Tibial artery (tissue), 4 donors: Measurements from ENCODE around the gene PDE4B.
A peak's percentile ranks its signal among the peaks of the same experiment; 100 is the strongest.

Source experiments
- DNase-seq, 2 donors: peaks; one replicate each; pipeline ENCODE4 v3.0.0-alpha.2; 2019
- H3K27ac ChIP-seq, 2 donors: fragments of 200-600 bp; sonication (generic) in 1 of 2; 1 replicate in 1 of 2; 2 replicates in 1 of 2; pipeline ENCODE4 v1.5.1; 2018 to 2019; ENCODE audit warnings: mild to moderate bottlenecking in 1 of 2
- H3K27me3 ChIP-seq, 2 donors: fragments of 200-600 bp; sonication (generic) in 1 of 2; one replicate each; pipeline versions ENCODE4 v1.5.1 to v1.6.0; 2016 to 2019
- H3K36me3 ChIP-seq, 3 donors: fragments of 200-600 bp; sonication (generic) in 2 of 3; one replicate each; pipeline ENCODE4 v1.5.1; 2016 to 2019; ENCODE audit warnings: mild to moderate bottlenecking in 2 of 3
- H3K4me1 ChIP-seq, 4 donors: fragments of 200-600 bp; sonication (generic) in 2 of 4; 1 replicate in 3 of 4; 2 replicates in 1 of 4; pipeline ENCODE4 v1.5.1; 2016 to 2019
- H3K4me3 ChIP-seq, 2 donors: fragments of 200-600 bp; sonication (generic) in 1 of 2; 1 replicate in 1 of 2; 2 replicates in 1 of 2; pipeline ENCODE4 v1.5.1; 2018 to 2019; ENCODE audit warnings: mild to moderate bottlenecking in 2 of 2
- H3K9me3 ChIP-seq, 3 donors: fragments of 200-600 bp; sonication (generic) in 1 of 3; one replicate each; pipeline ENCODE4 v1.5.1; 2016 to 2019
- intact Hi-C: fragments of 100-400 bp; cut with DNase I; formaldehyde crosslinking; loops from one replicate; pipeline ENCODE4 v1.15.0; 2023; ENCODE audit warnings: low total_unique reads
- TF ChIP-seq, protein P1 (sequence below), 2 experiments: fragments of 200-600 bp in 1 of 2; fragments of 450-650 bp in 1 of 2; IDR thresholded peaks; one replicate each; pipeline ENCODE4 v1.5.1; 2017 to 2019; ENCODE audit warnings: antibody characterized with exemption in 2 of 2, mild to moderate bottlenecking in 1 of 2, moderate library complexity in 1 of 2

The PDE4B gene

GRCh38 chr1:66367369-66367768, 574.7 kb downstream of the PDE4B start:
- Histone ChIP-seq H3K36me3 (peaks cover 40 to 81% (median 58%) of the 10 kb centered on the region in 3 donors), H3K27me3 (no peaks in the 10 kb centered on the region), H3K27ac (no peak overlapping the region), H3K9me3 (no peaks in the 10 kb centered on the region), H3K4me3 (no peak overlapping the region), H3K4me1 (peaks cover 0 to 18% (median 7%) of the 10 kb centered on the region in 4 donors)
- no peak for DNase-seq
- intact Hi-C loops = no loop called here
- TF ChIP-seq, protein P1, sequence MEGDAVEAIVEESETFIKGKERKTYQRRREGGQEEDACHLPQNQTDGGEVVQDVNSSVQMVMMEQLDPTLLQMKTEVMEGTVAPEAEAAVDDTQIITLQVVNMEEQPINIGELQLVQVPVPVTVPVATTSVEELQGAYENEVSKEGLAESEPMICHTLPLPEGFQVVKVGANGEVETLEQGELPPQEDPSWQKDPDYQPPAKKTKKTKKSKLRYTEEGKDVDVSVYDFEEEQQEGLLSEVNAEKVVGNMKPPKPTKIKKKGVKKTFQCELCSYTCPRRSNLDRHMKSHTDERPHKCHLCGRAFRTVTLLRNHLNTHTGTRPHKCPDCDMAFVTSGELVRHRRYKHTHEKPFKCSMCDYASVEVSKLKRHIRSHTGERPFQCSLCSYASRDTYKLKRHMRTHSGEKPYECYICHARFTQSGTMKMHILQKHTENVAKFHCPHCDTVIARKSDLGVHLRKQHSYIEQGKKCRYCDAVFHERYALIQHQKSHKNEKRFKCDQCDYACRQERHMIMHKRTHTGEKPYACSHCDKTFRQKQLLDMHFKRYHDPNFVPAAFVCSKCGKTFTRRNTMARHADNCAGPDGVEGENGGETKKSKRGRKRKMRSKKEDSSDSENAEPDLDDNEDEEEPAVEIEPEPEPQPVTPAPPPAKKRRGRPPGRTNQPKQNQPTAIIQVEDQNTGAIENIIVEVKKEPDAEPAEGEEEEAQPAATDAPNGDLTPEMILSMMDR (IDR thresholded peaks at IDR 0.05) = no peak

DNA sequence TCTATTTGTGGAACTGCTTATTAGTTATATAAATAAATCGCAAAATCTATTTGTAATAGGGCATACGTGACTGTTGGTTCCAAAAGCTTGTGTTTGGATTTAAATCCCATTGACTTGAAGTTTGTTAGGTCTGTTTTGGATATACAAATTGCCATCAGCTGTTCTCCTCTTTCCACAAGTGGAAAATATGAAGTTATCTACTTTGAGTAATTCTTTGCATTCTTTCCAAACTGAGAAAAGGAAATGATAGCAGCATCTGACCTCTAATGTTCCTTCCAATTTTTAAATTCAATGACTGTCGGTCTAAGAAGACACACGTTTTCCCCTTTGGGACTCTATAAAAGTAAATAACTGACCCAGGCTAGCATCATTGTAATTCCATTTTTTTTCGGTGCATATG, 575.6 kb downstream of the PDE4B start:
- Histone ChIP-seq H3K4me1 (peaks cover 0 to 18% (median 7%) of the 10 kb centered on the region in 4 donors), H3K27ac (no peak overlapping the region), H3K36me3 (peaks cover 39 to 81% (median 57%) of the 10 kb centered on the region in 3 donors), H3K4me3 (no peak overlapping the region), H3K27me3 (no peaks in the 10 kb centered on the region), H3K9me3 (no peaks in the 10 kb centered on the region)
- intact Hi-C loops = no loop called here
- no peak for DNase-seq
- TF ChIP-seq, protein P1 (IDR thresholded peaks at IDR 0.05) = no peak

- DNase-seq = no peak
These were observed 577.8 kb downstream of the PDE4B start for GRCh38 chr1:66370462-66370971.

GRCh38 chr1:66371233-66372005, 578.7 kb downstream of the PDE4B start:
- peaks cover 18 to 59% (median 27%) of the 10 kb centered on the region in 3 donors for H3K36me3 ChIP-seq

More at GRCh38 chr1:66370462-66370971, 577.8 kb downstream of the PDE4B start:
- Histone ChIP-seq H3K27me3 (no peaks in the 10 kb centered on the region), H3K27ac (peak overlapping the region; percentile 9 to 48), H3K9me3 (no peaks in the 10 kb centered on the region), H3K36me3 (peaks cover 25 to 68% (median 36%) of the 10 kb centered on the region in 3 donors), H3K4me3 (no peak overlapping the region), H3K4me1 (peaks cover 0 to 27% (median 12%) of the 10 kb centered on the region in 4 donors)
- TF ChIP-seq, protein P1 (IDR thresholded peaks at IDR 0.05) = no peak
- intact Hi-C loops = no loop called here

GRCh38 chr1:66372522-66373101, 579.9 kb downstream of the PDE4B start:
- TF ChIP-seq, protein P1 (IDR thresholded peaks at IDR 0.05) = no peak
- Histone ChIP-seq H3K4me3 (no peak overlapping the region), H3K9me3 (no peaks in the 10 kb centered on the region), H3K4me1 (peaks cover 0 to 27% (median 12%) of the 10 kb centered on the region in 4 donors), H3K27me3 (no peaks in the 10 kb centered on the region), H3K36me3 (peaks cover 18 to 47% (median 22%) of the 10 kb centered on the region in 3 donors), H3K27ac (peak overlapping the region in 1 of 2 donors; percentile 48)
- no peak for DNase-seq
- intact Hi-C loops = no loop called here

More at GRCh38 chr1:66371233-66372005, 578.7 kb downstream of the PDE4B start:
- Histone ChIP-seq H3K4me3 (no peak overlapping the region), H3K9me3 (no peaks in the 10 kb centered on the region), H3K27me3 (no peaks in the 10 kb centered on the region), H3K27ac (peak overlapping the region; percentile 42 to 48), H3K4me1 (peaks cover 0 to 27% (median 12%) of the 10 kb centered on the region in 4 donors)
- DNase-seq = peak in 1 of 2 donors; percentile 37
- intact Hi-C loops = no loop called here
- TF ChIP-seq, protein P1 (IDR thresholded peaks at IDR 0.05) = no peak
